H1 (cell line): ENCODE results near the gene GAMT. TPM values are rescaled to one million over a fixed set of nuclear protein-coding genes. Genes with fewer than 3 reads are reported as not detected.

Source experiments
- CTCF ChIA-PET: fragments of 300-600 bp; sonication (Branson Sonifier 250); formaldehyde crosslinking; loops from one replicate; lab custom pipeline; 2021; ENCODE audit not compliant: partially characterized antibody; lab: Charles Lee
- POLR2A ChIA-PET: fragments of 300-600 bp; sonication (Branson Sonifier 250); formaldehyde crosslinking; loops from one replicate; lab custom pipeline; 2021; ENCODE audit warnings: inconsistent platforms; ENCODE audit not compliant: partially characterized antibody; lab: Charles Lee
- DNase-seq, 2 experiments: peaks; one replicate each; pipeline versions ENCODE4 v3.0.0 to v3.0.0-alpha.2; 2010 to 2022; ENCODE audit warnings: low spot score in 2 of 2, low read depth in 1 of 2, mixed read lengths in 1 of 2
- FAIRE-seq: peaks from 2 replicates; lab custom pipeline; 2011; peaks lifted over from hg19 to GRCh38; lab: Jason Lieb, UNC
- H2AFZ ChIP-seq: 2 replicates; pipeline ENCODE4 v1.8.1; 2012; ENCODE audit warnings: low read length, inconsistent platforms
- H2AK5ac ChIP-seq: 2 replicates; pipeline ENCODE4 v1.6.1; 2013; ENCODE audit warnings: low read depth, low read length
- H2BK120ac ChIP-seq: replicated peaks from 2 replicates; pipeline ENCODE3; 2013; ENCODE audit warnings: low read depth, low read length, inconsistent platforms
- H2BK12ac ChIP-seq: 2 replicates; pipeline ENCODE4 v1.6.1; 2013; ENCODE audit warnings: low read depth, low read length
- H2BK15ac ChIP-seq: 2 replicates; pipeline ENCODE4 v1.6.1; 2013; ENCODE audit warnings: low read length
- H2BK20ac ChIP-seq: 2 replicates; pipeline ENCODE4 v1.6.1; 2013; ENCODE audit warnings: low read length
- H2BK5ac ChIP-seq: 2 replicates; pipeline ENCODE4 v1.6.1; 2013; ENCODE audit warnings: low read depth, low read length
- H3K14ac ChIP-seq: 2 replicates; pipeline ENCODE4 v1.6.1; 2013; ENCODE audit warnings: inconsistent platforms; ENCODE audit not compliant: insufficient read length
- H3K18ac ChIP-seq: 2 replicates; pipeline ENCODE4 v1.6.1; 2013; ENCODE audit warnings: low read length; ENCODE audit errors: extremely low read depth
- H3K23ac ChIP-seq: 2 replicates; pipeline ENCODE4 v1.6.1; 2013; ENCODE audit warnings: inconsistent platforms; ENCODE audit not compliant: insufficient read length
- H3K23me2 ChIP-seq: 2 replicates; pipeline ENCODE4 v1.6.1; 2013; ENCODE audit warnings: low read depth, low read length
- H3K27ac ChIP-seq: 2 replicates; pipeline ENCODE4 v1.6.1; 2011; ENCODE audit warnings: low read depth, low read length, inconsistent platforms
- H3K27me3 ChIP-seq, 4 experiments: replicated peaks in 1 of 4; 1 replicate in 1 of 4; 2 replicates in 3 of 4; pipeline versions ENCODE4 v1.6.1 to v1.8.1; 2011 to 2013; ENCODE audit warnings: low read length in 3 of 4, mild to moderate bottlenecking in 3 of 4, inconsistent platforms in 2 of 4, mixed read lengths in 2 of 4, moderate library complexity in 1 of 4; ENCODE audit not compliant: control insufficient read depth in 3 of 4, insufficient read depth in 3 of 4; ENCODE audit errors: extremely low read depth in 1 of 4
- H3K36me3 ChIP-seq, 4 experiments: 2 replicates each; pipeline versions ENCODE4 v1.6.1 to v1.8.1; 2011 to 2013; ENCODE audit warnings: mild to moderate bottlenecking in 4 of 4, low read length in 3 of 4, moderate library complexity in 2 of 4, control low read depth in 1 of 4, inconsistent platforms in 1 of 4; ENCODE audit not compliant: insufficient read depth in 4 of 4, control insufficient read depth in 2 of 4
- H3K4ac ChIP-seq: replicated peaks from 2 replicates; pipeline ENCODE3; 2013; ENCODE audit warnings: low read length, low read depth, mixed read lengths, inconsistent platforms; ENCODE audit not compliant: insufficient read length
- H3K4me1 ChIP-seq, 4 experiments: replicated peaks in 1 of 4; 1 replicate in 1 of 4; 2 replicates in 3 of 4; pipeline versions ENCODE4 v1.6.1 to v1.8.1; 2011 to 2013; ENCODE audit warnings: low read length in 3 of 4, inconsistent platforms in 2 of 4, mixed read lengths in 1 of 4; ENCODE audit not compliant: insufficient read depth in 4 of 4, control insufficient read depth in 3 of 4
- H3K4me2 ChIP-seq, 2 experiments: 2 replicates each; pipeline versions ENCODE4 v1.6.1 to v1.8.1; 2011 to 2013; ENCODE audit warnings: low read depth in 2 of 2, low read length in 2 of 2, control low read depth in 1 of 2, inconsistent platforms in 1 of 2, mild to moderate bottlenecking in 1 of 2; ENCODE audit not compliant: insufficient read depth in 1 of 2
- H3K4me3 ChIP-seq, 4 experiments: fragments of 200-600, 300-600 bp in 1 of 4; sonication (generic), shearing (Covaris generic), sonication (Bioruptor Twin) in 1 of 4; 2 replicates each; pipeline versions ENCODE4 v1.5.1 to v1.8.1; 2011 to 2016; ENCODE audit warnings: low read length in 4 of 4, low read depth in 3 of 4, control low read depth in 2 of 4, inconsistent platforms in 2 of 4, mild to moderate bottlenecking in 2 of 4, mixed read lengths in 1 of 4, moderate library complexity in 1 of 4; ENCODE audit not compliant: insufficient read depth in 2 of 4; ENCODE audit errors: extremely low read depth in 1 of 4
- H3K56ac ChIP-seq: replicated peaks from 2 replicates; pipeline ENCODE3; 2013; ENCODE audit warnings: low read depth, mild to moderate bottlenecking, mixed read lengths, low read length, inconsistent platforms; ENCODE audit not compliant: insufficient read length
- H3K79me1 ChIP-seq: 2 replicates; pipeline ENCODE4 v1.6.1; 2013; ENCODE audit warnings: low read depth, low read length, control low read depth
- H3K79me2 ChIP-seq, 2 experiments: 2 replicates each; pipeline versions ENCODE4 v1.6.1 to v1.8.1; 2012 to 2013; ENCODE audit warnings: low read length in 2 of 2, mild to moderate bottlenecking in 2 of 2, inconsistent platforms in 1 of 2; ENCODE audit not compliant: insufficient read depth in 2 of 2, control insufficient read depth in 1 of 2
- H3K9ac ChIP-seq, 4 experiments: replicated peaks in 1 of 4; 1 replicate in 1 of 4; 2 replicates in 3 of 4; pipeline versions ENCODE4 v1.6.1 to v1.8.1; 2011 to 2013; ENCODE audit warnings: low read depth in 3 of 4, low read length in 3 of 4, control low read depth in 2 of 4, mild to moderate bottlenecking in 2 of 4, moderate library complexity in 2 of 4, inconsistent platforms in 1 of 4; ENCODE audit errors: extremely low read depth in 1 of 4
- H3K9me3 ChIP-seq, 2 experiments: 2 replicates each; pipeline versions ENCODE4 v1.6.1 to v1.8.1; 2012 to 2013; ENCODE audit warnings: mild to moderate bottlenecking in 2 of 2, moderate library complexity in 2 of 2, control low read depth in 1 of 2, inconsistent platforms in 1 of 2, low read depth in 1 of 2, low read length in 1 of 2, mixed read lengths in 1 of 2; ENCODE audit not compliant: insufficient read depth in 2 of 2
- H4K20me1 ChIP-seq, 2 experiments: replicated peaks in 1 of 2; 2 replicates each; pipeline versions ENCODE3 to v1.8.1; 2011 to 2013; ENCODE audit warnings: inconsistent platforms in 2 of 2, low read length in 2 of 2, mild to moderate bottlenecking in 1 of 2; ENCODE audit not compliant: insufficient read depth in 2 of 2, control insufficient read depth in 1 of 2
- H4K5ac ChIP-seq: 2 replicates; pipeline ENCODE4 v1.6.1; 2013; ENCODE audit warnings: low read length, low read depth, mixed read lengths, inconsistent platforms; ENCODE audit not compliant: insufficient read length
- H4K8ac ChIP-seq: 2 replicates; pipeline ENCODE4 v1.8.0; 2013; ENCODE audit warnings: mild to moderate bottlenecking, moderate library complexity, low read length, inconsistent platforms; ENCODE audit not compliant: insufficient read depth; ENCODE audit errors: extremely low read depth
- H4K91ac ChIP-seq: replicated peaks from 2 replicates; pipeline ENCODE3; 2013; ENCODE audit warnings: low read length, mixed read lengths, inconsistent platforms; ENCODE audit not compliant: insufficient read length
- HDAC2 ChIP-seq, 2 experiments: fragments of 300-600 bp in 1 of 2; sonication (generic) in 1 of 2; IDR thresholded peaks; 2 replicates each; pipeline ENCODE4 v1.6.1; 2011 to 2012; ENCODE audit warnings: low read depth in 2 of 2, low read length in 2 of 2, mild to moderate bottlenecking in 2 of 2, moderate library complexity in 2 of 2, borderline replicate concordance in 1 of 2, inconsistent platforms in 1 of 2
- POLR2A ChIP-seq, 2 experiments: IDR thresholded peaks; 1 replicate in 1 of 2; 2 replicates in 1 of 2; pipeline ENCODE4 v1.6.1; 2011; ENCODE audit warnings: low read depth in 2 of 2, low read length in 2 of 2, mild to moderate bottlenecking in 2 of 2; ENCODE audit errors: control extremely low read depth in 1 of 2
- POLR2AphosphoS5 ChIP-seq: IDR thresholded peaks from 2 replicates; pipeline ENCODE4 v1.6.1; 2011; ENCODE audit warnings: low read depth, low read length
- WGBS, 2 experiments: shearing (Covaris generic) in 1 of 2; methylation state at CpG; one replicate each; pipeline versions ENCODE4 v1.1.6 to v1.1.7; 2013 to 2015; ENCODE audit warnings: low lambda C conversion rate in 2 of 2, mixed read lengths in 2 of 2, inconsistent platforms in 1 of 2, low coverage in 1 of 2, missing lambda C conversion rate in 1 of 2; ENCODE audit not compliant: insufficient replicate concordance in 2 of 2, insufficient coverage in 1 of 2, insufficient read length in 1 of 2; ENCODE audit errors: extremely low coverage in 1 of 2, missing lambda C conversion rate in 1 of 2; 5-methylcytosine and 5-hydroxymethylcytosine counted together
- polyA plus RNA-seq, 7 experiments: library from polyadenylated mRNA; depleted of rRNA in 3 of 7; stranded (reverse) in 5 of 7; unstranded in 2 of 7; fragments of >200 nt in 5 of 7; fragments of 200-250 nt in 2 of 7; gene quantifications; 1 replicate in 5 of 7; 2 replicates in 1 of 7; 4 replicates in 1 of 7; pipeline versions ENCODE4 v1.2.1 to v1.2.3, GENCODE V29; 2011 to 2013; ENCODE audit warnings: missing spikeins in 2 of 7, mixed read lengths in 2 of 7
- total RNA-seq: library from RNA; stranded (reverse); fragmentation: NEBNext Ultra II Directional; extraction: Animal tissue kit (Norgen Biotek cat#: 25700); gene quantifications from 2 replicates; pipeline ENCODE4 v1.2.1, GENCODE V29; 2021
- TF ChIP-seq, protein P1 (sequence below): IDR thresholded peaks from 2 replicates; pipeline ENCODE4 v1.6.1; 2011; ENCODE audit warnings: low read length, improper control_type of control experiment

GAMT gene
- total and polyA plus RNA-seq, 2 of the 8 experiments (the other 6 are each of a cell fraction or from before 2014, with no cell fraction given), result 17.2 to 35.6 TPM

DNA sequence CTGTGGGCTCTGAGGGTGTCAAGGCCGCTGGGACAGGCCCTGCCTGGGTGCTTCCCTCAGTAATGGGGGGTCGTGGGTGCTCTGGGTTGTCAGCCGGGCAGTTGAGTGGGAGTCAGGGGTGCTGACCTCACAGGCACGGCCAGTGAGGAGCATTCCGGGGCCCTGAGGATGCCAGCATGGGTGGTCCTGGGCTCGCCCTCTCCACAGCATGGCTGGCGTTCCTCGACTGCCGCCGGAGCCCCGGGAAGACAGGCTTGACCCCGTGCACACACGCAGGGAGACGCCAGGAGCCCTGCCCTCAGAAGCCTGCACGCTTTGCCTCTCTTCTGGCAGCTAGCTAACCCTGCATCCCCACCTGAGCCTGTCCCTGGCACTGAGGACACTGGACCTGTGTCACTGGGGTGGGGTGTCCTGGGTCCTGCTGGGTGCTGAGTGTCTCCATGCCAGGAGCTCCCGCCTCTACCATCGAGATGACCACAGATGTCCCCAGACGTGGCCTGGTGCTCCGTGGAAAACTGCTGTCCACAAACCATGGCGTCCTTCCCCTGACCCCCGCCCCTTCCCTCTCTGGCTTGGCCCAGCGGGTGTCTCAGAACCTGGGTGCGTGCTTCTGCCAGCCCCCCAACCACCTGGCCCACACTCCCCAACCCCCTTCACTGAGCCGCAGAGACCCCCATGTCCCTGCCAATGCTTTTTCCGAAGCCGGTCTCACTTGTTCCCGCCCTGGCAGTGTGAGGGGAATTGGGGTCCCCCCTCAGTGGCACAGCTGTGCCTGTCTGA lies 22.0 kb downstream of the GAMT start:
- no peak overlapping the region for H3K9ac ChIP-seq
- H4K91ac ChIP-seq, result no peak overlapping the region
- H2AFZ ChIP-seq, result no peak overlapping the region
- TF ChIP-seq POLR2AphosphoS5, result 0 out of 2 replicates have a peak, but pooled peaks have one; percentile 28
- TF ChIP-seq, protein P1, sequence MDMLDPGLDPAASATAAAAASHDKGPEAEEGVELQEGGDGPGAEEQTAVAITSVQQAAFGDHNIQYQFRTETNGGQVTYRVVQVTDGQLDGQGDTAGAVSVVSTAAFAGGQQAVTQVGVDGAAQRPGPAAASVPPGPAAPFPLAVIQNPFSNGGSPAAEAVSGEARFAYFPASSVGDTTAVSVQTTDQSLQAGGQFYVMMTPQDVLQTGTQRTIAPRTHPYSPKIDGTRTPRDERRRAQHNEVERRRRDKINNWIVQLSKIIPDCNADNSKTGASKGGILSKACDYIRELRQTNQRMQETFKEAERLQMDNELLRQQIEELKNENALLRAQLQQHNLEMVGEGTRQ, result no peak
- peak in 1 of 2 experiments; percentile 38; a peak in 1 of 3 replicates for TF ChIP-seq POLR2A (IDR thresholded peaks at IDR 0.05; ENCODE audit: control extremely low read depth in 1 of 2, low read depth in 2 of 2, low read length in 2 of 2)
- TF ChIP-seq HDAC2 (IDR thresholded peaks at IDR 0.05; ENCODE audit: borderline replicate concordance in 1 of 2, low read depth in 2 of 2, low read length in 2 of 2), result no peak
- TF ChIP-seq, all 59 proteins: peak for 2
- FAIRE-seq (no peak), DNase-seq (no peak)
- Histone ChIP-seq H3K23ac (no peak overlapping the region), H3K27me3 (no peaks in the 10 kb centered on the region), H2BK15ac (no peak overlapping the region), H2BK20ac (no peak overlapping the region), H3K4me1 (peaks cover 0 to 5% (median 3%) of the 10 kb centered on the region in 4 experiments; a peak in 3 of 7 replicates), H3K27ac (no peak overlapping the region), H3K79me1 (no peaks in the 10 kb centered on the region), H2BK12ac (no peak overlapping the region), H4K20me1 (peaks cover 0 to 6% of the 10 kb centered on the region in 2 experiments), H3K79me2 (no peaks in the 10 kb centered on the region), H3K36me3 (peaks cover 0 to 15% (median 4%) of the 10 kb centered on the region in 4 experiments; a peak in 4 of 8 replicates), H3K18ac (no peak overlapping the region), H3K4me2 (no peak overlapping the region), H2BK5ac (no peak overlapping the region), H4K8ac (no peak overlapping the region; the same call in 1 of the 2 replicates), H4K5ac (no peak overlapping the region), H3K56ac (no peak overlapping the region), H2AK5ac (no peak overlapping the region), H3K4me3 (no peak overlapping the region), H3K14ac (no peak overlapping the region), H2BK120ac (no peak overlapping the region), H3K23me2 (peaks cover 5% of the 10 kb centered on the region; the same call in 1 of the 2 replicates), H3K9me3 (no peaks in the 10 kb centered on the region), H3K4ac (no peak overlapping the region)
- CTCF ChIA-PET, result interaction anchor here (0.9 kb wide), 1 partner anchor 94 kb away, joined by 3 read pairs; no protein-coding TSS in a partner anchor
- POLR2A ChIA-PET, result interaction anchor here (0.9 to 1.9 kb wide), 4 partner anchors 32 to 110 kb away, joined by 3 to 6 read pairs (median 4); partner anchors contain the start of gene CIRBP
- WGBS, 2 experiments, result 84% methylated on average over 21 of the region's 27 CpGs; no CpG with 5 or more reads in 1 of the 2 experiments
